Liver (tissue), 9 donors: Measurements from ENCODE around the gene MYLK2. TPM values are rescaled to one million over a fixed set of nuclear protein-coding genes. Genes with fewer than 3 reads are reported as not detected.

ENCODE experiments used
- DNase-seq: peaks from one replicate; pipeline ENCODE4 v3.0.0-alpha.2; 2017; ENCODE audit warnings: low spot score
- H3K27ac ChIP-seq, 2 donors: one replicate each; pipeline ENCODE4 v1.7.0; 2013; ENCODE audit warnings: inconsistent platforms in 2 of 2, low read length in 2 of 2, control low read depth in 1 of 2, low read depth in 1 of 2, mild to moderate bottlenecking in 1 of 2
- H3K27me3 ChIP-seq, 4 donors: one replicate each; pipeline versions ENCODE4 v1.6.1 to v1.7.0; 2013; ENCODE audit warnings: low read length in 3 of 4, inconsistent platforms in 1 of 4, mild to moderate bottlenecking in 1 of 4, moderate library complexity in 1 of 4; ENCODE audit not compliant: control insufficient read depth in 4 of 4, insufficient read depth in 4 of 4
- H3K36me3 ChIP-seq, 4 donors: one replicate each; pipeline versions ENCODE4 v1.6.1 to v1.7.0; 2013; ENCODE audit warnings: low read length in 3 of 4, mild to moderate bottlenecking in 3 of 4, low read depth in 1 of 4, moderate library complexity in 1 of 4; ENCODE audit not compliant: control insufficient read depth in 4 of 4, insufficient read depth in 3 of 4
- H3K4me1 ChIP-seq, 4 donors: one replicate each; pipeline versions ENCODE4 v1.6.1 to v1.7.0; 2013; ENCODE audit warnings: low read length in 3 of 4, mild to moderate bottlenecking in 3 of 4, moderate library complexity in 1 of 4; ENCODE audit not compliant: control insufficient read depth in 4 of 4, insufficient read depth in 4 of 4
- H3K4me3 ChIP-seq, 3 donors: one replicate each; pipeline versions ENCODE4 v1.6.1 to v1.7.0; 2013; ENCODE audit warnings: low read length in 3 of 3, control low read depth in 1 of 3, low read depth in 1 of 3, mild to moderate bottlenecking in 1 of 3
- H3K9ac ChIP-seq, 2 donors: one replicate each; pipeline ENCODE4 v1.7.0; 2013; ENCODE audit warnings: low read length in 2 of 2, mild to moderate bottlenecking in 2 of 2, moderate library complexity in 2 of 2, control low read depth in 1 of 2, low read depth in 1 of 2
- H3K9me3 ChIP-seq, 4 donors: one replicate each; pipeline versions ENCODE4 v1.6.1 to v1.7.0; 2013; ENCODE audit warnings: low read length in 3 of 4; ENCODE audit not compliant: control insufficient read depth in 4 of 4
- ATF3 ChIP-seq: IDR thresholded peaks from 2 replicates; pipeline ENCODE4 v1.6.1; 2016; ENCODE audit warnings: antibody characterized with exemption
- CTCF ChIP-seq: fragments of 150-350 bp; IDR thresholded peaks from 2 replicates; pipeline ENCODE4 v1.5.1; 2017; ENCODE audit warnings: improper control_type of control experiment, low read depth, low read length; ENCODE audit not compliant: missing input control
- EGR1 ChIP-seq, 2 donors: IDR thresholded peaks; 2 replicates each; pipeline ENCODE4 v1.6.1; 2016 to 2018; ENCODE audit warnings: antibody characterized with exemption in 2 of 2, low read depth in 2 of 2
- FOXA1 ChIP-seq: IDR thresholded peaks from 2 replicates; pipeline ENCODE4 v1.6.1; 2016; ENCODE audit warnings: antibody characterized with exemption
- FOXA2 ChIP-seq: IDR thresholded peaks from 2 replicates; pipeline ENCODE4 v1.6.1; 2016; ENCODE audit warnings: antibody characterized with exemption
- GABPA ChIP-seq, 2 donors: IDR thresholded peaks in 1 of 2; conservative IDR thresholded peaks in 1 of 2; 2 replicates each; pipeline ENCODE4 v1.6.1; 2016; ENCODE audit warnings: antibody characterized with exemption in 2 of 2, mild to moderate bottlenecking in 1 of 2, moderate library complexity in 1 of 2
- HNF4A ChIP-seq, 2 donors: conservative IDR thresholded peaks; 2 replicates each; pipeline ENCODE4 v1.6.1; 2016; ENCODE audit warnings: antibody characterized with exemption in 2 of 2, mild to moderate bottlenecking in 2 of 2
- HNF4G ChIP-seq: IDR thresholded peaks from 2 replicates; pipeline ENCODE4 v1.6.1; 2016; ENCODE audit warnings: antibody characterized with exemption
- JUND ChIP-seq, 2 donors: IDR thresholded peaks; 2 replicates each; pipeline ENCODE4 v1.6.1; 2016; ENCODE audit warnings: antibody characterized with exemption in 2 of 2
- MAX ChIP-seq: IDR thresholded peaks from 2 replicates; pipeline ENCODE4 v1.6.1; 2016; ENCODE audit warnings: antibody characterized with exemption
- NR2F2 ChIP-seq: IDR thresholded peaks from 2 replicates; pipeline ENCODE4 v1.6.1; 2016; ENCODE audit warnings: antibody characterized with exemption
- RAD21 ChIP-seq, 2 donors: IDR thresholded peaks; 2 replicates each; pipeline ENCODE4 v1.6.1; 2016; ENCODE audit warnings: antibody characterized with exemption in 2 of 2, mild to moderate bottlenecking in 2 of 2
- REST ChIP-seq: IDR thresholded peaks from 2 replicates; pipeline ENCODE4 v1.6.1; 2016; ENCODE audit warnings: antibody characterized with exemption, mild to moderate bottlenecking
- RXRA ChIP-seq, 2 donors: IDR thresholded peaks; 2 replicates each; pipeline ENCODE4 v1.6.1; 2017 to 2018; ENCODE audit warnings: antibody characterized with exemption in 2 of 2, mild to moderate bottlenecking in 1 of 2
- SP1 ChIP-seq: IDR thresholded peaks from 2 replicates; pipeline ENCODE4 v1.6.1; 2018; ENCODE audit warnings: antibody characterized with exemption, mild to moderate bottlenecking
- TAF1 ChIP-seq: conservative IDR thresholded peaks from 2 replicates; pipeline ENCODE4 v1.6.1; 2016; ENCODE audit warnings: antibody characterized with exemption, mild to moderate bottlenecking
- YY1 ChIP-seq: IDR thresholded peaks from 2 replicates; pipeline ENCODE4 v1.6.1; 2016; ENCODE audit warnings: antibody characterized with exemption, mild to moderate bottlenecking
- WGBS: extraction: QIAGEN DNeasy Blood & Tissue Kit; methylation state at CpG from one replicate; pipeline ENCODE4 v1.1.7; 2013; 5-methylcytosine and 5-hydroxymethylcytosine counted together
- polyA plus RNA-seq, 2 donors: library from polyadenylated mRNA; stranded (reverse) in 1 of 2; unstranded in 1 of 2; fragments of 200-250 nt in 1 of 2; fragments of >200 nt in 1 of 2; fragmentation: Nextera tagmentation in 1 of 2; extraction: Ambion mirVana in 1 of 2; gene quantifications; one replicate each; pipeline versions ENCODE4 v1.2.1 to v1.2.3, GENCODE V29; 2013 to 2015
- total RNA-seq, 2 donors: library from RNA; depleted of rRNA; stranded (reverse); fragments of >200 nt; gene quantifications; one replicate each; pipeline ENCODE4 v1.2.3, GENCODE V29; 2014
- TF ChIP-seq, protein P1 (sequence below): IDR thresholded peaks from 2 replicates; pipeline ENCODE4 v1.6.1; 2016; ENCODE audit warnings: antibody characterized with exemption
- donor health status: healthy.
- donor health status: healthy.
- donor health status: healthy.
- donor health status: healthy.
- donor health status: healthy.

Gene MYLK2
- total and polyA plus RNA-seq, 4 donors = 0.08 to 0.19 TPM; not detected in 2

- H3K36me3 ChIP-seq = no peaks in the 10 kb centered on the region
- no peak overlapping the region for H3K4me3 ChIP-seq
- 56% methylated on average over 14 of the region's 14 CpGs for WGBS
- no peak for DNase-seq
- H3K27me3 ChIP-seq = peaks cover 0 to 3% (median 0%) of the 10 kb centered on the region in 4 donors
- H3K9ac ChIP-seq = no peak overlapping the region
- H3K4me1 ChIP-seq = no peaks in the 10 kb centered on the region
- no peak overlapping the region for H3K27ac ChIP-seq
- peak; percentile 26 to 84 for TF ChIP-seq JUND (IDR thresholded peaks at IDR 0.05)
- no peak for TF ChIP-seq TAF1
- no peaks in the 10 kb centered on the region for H3K9me3 ChIP-seq
These were observed 17.1 kb downstream of the MYLK2 start for GRCh38 chr20:31835977-31836852.

GRCh38 chr20:31836853-31837608, 17.9 kb downstream of the MYLK2 start:
- 77% methylated on average over 5 of the region's 5 CpGs for WGBS
- Histone ChIP-seq H3K27me3 (peaks cover 0 to 3% (median 0%) of the 10 kb centered on the region in 4 donors), H3K4me1 (no peaks in the 10 kb centered on the region), H3K9ac (no peak overlapping the region), H3K27ac (no peak overlapping the region), H3K36me3 (no peaks in the 10 kb centered on the region), H3K4me3 (no peak overlapping the region), H3K9me3 (no peaks in the 10 kb centered on the region)
- TF ChIP-seq REST (no peak), YY1 (no peak), HNF4G (no peak), FOXA1 (no peak), JUND (IDR thresholded peaks at IDR 0.05) (no peak), RXRA (IDR thresholded peaks at IDR 0.05) (no peak), RAD21 (IDR thresholded peaks at IDR 0.05) (no peak), MAX (no peak), SP1 (no peak), GABPA (IDR thresholded peaks at IDR 0.05 in 1 of 2, conservative IDR thresholded peaks at IDR 0.05 in 1 of 2) (no peak), ATF3 (no peak), HNF4A (conservative IDR thresholded peaks at IDR 0.05) (no peak), CTCF (no peak), NR2F2 (no peak), TAF1 (no peak), FOXA2 (no peak), EGR1 (IDR thresholded peaks at IDR 0.05; ENCODE audit: low read depth in 2 of 2) (no peak)
- TF ChIP-seq, protein P1, sequence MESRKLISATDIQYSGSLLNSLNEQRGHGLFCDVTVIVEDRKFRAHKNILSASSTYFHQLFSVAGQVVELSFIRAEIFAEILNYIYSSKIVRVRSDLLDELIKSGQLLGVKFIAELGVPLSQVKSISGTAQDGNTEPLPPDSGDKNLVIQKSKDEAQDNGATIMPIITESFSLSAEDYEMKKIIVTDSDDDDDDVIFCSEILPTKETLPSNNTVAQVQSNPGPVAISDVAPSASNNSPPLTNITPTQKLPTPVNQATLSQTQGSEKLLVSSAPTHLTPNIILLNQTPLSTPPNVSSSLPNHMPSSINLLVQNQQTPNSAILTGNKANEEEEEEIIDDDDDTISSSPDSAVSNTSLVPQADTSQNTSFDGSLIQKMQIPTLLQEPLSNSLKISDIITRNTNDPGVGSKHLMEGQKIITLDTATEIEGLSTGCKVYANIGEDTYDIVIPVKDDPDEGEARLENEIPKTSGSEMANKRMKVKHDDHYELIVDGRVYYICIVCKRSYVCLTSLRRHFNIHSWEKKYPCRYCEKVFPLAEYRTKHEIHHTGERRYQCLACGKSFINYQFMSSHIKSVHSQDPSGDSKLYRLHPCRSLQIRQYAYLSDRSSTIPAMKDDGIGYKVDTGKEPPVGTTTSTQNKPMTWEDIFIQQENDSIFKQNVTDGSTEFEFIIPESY = no peak
- DNase-seq = no peak
